GM12874 (cell line): Measurements from ENCODE around the gene VIP.

ENCODE experiments used
- TF ChIP-seq, protein P1 (sequence below): IDR thresholded peaks from 2 replicates; pipeline ENCODE4 v1.5.1; 2011; ENCODE audit warnings: low read depth, mild to moderate bottlenecking, control low read depth, low read length, moderate library complexity; ENCODE audit not compliant: insufficient read depth

Gene VIP

GRCh38 chr6:152776833-152777232 is 26.2 kb downstream of the VIP start:
- TF ChIP-seq, protein P1, sequence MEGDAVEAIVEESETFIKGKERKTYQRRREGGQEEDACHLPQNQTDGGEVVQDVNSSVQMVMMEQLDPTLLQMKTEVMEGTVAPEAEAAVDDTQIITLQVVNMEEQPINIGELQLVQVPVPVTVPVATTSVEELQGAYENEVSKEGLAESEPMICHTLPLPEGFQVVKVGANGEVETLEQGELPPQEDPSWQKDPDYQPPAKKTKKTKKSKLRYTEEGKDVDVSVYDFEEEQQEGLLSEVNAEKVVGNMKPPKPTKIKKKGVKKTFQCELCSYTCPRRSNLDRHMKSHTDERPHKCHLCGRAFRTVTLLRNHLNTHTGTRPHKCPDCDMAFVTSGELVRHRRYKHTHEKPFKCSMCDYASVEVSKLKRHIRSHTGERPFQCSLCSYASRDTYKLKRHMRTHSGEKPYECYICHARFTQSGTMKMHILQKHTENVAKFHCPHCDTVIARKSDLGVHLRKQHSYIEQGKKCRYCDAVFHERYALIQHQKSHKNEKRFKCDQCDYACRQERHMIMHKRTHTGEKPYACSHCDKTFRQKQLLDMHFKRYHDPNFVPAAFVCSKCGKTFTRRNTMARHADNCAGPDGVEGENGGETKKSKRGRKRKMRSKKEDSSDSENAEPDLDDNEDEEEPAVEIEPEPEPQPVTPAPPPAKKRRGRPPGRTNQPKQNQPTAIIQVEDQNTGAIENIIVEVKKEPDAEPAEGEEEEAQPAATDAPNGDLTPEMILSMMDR = no peak

DNA sequence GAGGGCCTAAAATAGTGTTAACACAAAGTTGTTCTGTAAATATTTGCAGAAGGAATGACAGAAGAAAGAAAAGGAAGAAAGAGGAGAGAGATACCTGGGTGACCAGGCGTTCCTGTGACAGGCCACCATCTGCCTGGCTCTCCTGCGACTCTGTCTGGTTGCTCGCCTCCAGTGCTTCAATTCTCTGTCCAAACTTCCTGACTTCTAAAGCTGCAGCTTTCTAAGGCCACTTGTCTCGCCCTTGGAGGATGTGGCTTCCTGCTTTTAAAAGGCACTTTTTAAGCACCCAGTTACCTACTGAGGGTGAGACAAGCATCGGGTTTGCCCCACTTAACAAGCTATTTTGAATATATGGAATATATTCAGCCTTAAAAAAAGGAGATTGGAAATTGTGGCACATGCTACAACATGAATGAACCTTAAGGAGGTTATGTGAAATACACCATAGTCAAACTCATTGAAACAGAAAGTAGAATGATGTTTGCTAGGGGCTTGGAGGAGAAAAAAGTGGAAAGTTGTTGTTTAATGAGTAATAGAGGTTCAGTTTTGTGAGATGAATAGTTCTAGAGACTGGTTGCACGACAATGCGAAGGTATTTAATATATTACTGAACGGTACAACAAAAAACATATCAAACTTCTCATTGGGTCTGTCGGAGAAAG is 32.8 kb downstream of the VIP start:
- TF ChIP-seq, protein P1 = no peak

- TF ChIP-seq, protein P1 = no peak
Observed at GRCh38 chr6:152794696-152795095, 44.1 kb downstream of the VIP start.

DNA sequence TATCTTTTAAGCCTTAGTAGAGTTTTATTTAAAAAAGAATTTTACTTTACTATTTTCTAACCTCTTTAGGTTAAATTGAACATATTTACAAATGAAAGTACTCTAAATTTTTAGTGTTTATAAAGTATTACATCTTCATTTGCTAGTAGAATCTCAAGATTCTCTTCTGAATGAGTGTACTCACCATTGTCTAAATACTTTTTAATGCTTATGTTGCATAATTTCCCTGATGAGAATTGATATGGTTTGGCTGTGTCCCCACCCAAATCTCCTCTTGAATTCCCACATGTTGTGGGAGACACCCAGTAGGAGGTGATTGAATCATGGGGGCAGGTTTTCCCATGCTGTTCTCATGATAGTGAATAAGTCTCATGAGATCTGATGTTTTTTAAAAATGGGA is 53.6 kb downstream of the VIP start:
- TF ChIP-seq, protein P1 = no peak
